GM21528 (cell line): ENCODE results near the gene RBM19.

Experiments
- ATAC-seq: cut with Tn5 transposase; IDR thresholded peaks from one replicate; pipeline ENCODE4 v1.9.1; 2021; ENCODE audit warnings: mild to moderate bottlenecking, moderate library complexity; ENCODE audit not compliant: unreplicated experiment, low FRiP score

Gene RBM19

GRCh38 chr12:113840401-113841042 lies 125.6 kb downstream of the RBM19 start:
- ATAC-seq, result no peak

GRCh38 chr12:113838896-113839295 lies 127.2 kb downstream of the RBM19 start:
- no peak for ATAC-seq

- no peak for ATAC-seq
Observed at GRCh38 chr12:113837528-113838296, 128.4 kb downstream of the RBM19 start.

- ATAC-seq, result no peak
Observed at GRCh38 chr12:113837084-113837483, 129.0 kb downstream of the RBM19 start.

- no peak for ATAC-seq
Observed at GRCh38 chr12:113835896-113836295, 130.2 kb downstream of the RBM19 start.

- ATAC-seq, result no peak
Observed at GRCh38 chr12:113835433-113835832, 130.7 kb downstream of the RBM19 start.

- no peak for ATAC-seq
Observed at GRCh38 chr12:113833422-113833821, 132.7 kb downstream of the RBM19 start.

- ATAC-seq, result no peak
Observed at GRCh38 chr12:113831476-113831875, 134.6 kb downstream of the RBM19 start.

- no peak for ATAC-seq
Observed at GRCh38 chr12:113831016-113831415, 135.1 kb downstream of the RBM19 start.

- ATAC-seq, result no peak
Observed at GRCh38 chr12:113829212-113829611, 136.9 kb downstream of the RBM19 start.

GRCh38 chr12:113827539-113828114 lies 138.5 kb downstream of the RBM19 start:
- no peak for ATAC-seq

GRCh38 chr12:113826805-113827538 lies 139.2 kb downstream of the RBM19 start:
- ATAC-seq, result no peak

- ATAC-seq, result no peak
Observed at GRCh38 chr12:113825705-113826104, 140.4 kb downstream of the RBM19 start.

- ATAC-seq, result no peak
Observed at GRCh38 chr12:113823816-113824215, 142.3 kb downstream of the RBM19 start.

- no peak for ATAC-seq
Observed at GRCh38 chr12:113823016-113823415, 143.1 kb downstream of the RBM19 start.

- ATAC-seq, result no peak
Observed at GRCh38 chr12:113820842-113821241, 145.3 kb downstream of the RBM19 start.

GRCh38 chr12:113820309-113820708 lies 145.8 kb downstream of the RBM19 start:
- no peak for ATAC-seq

- ATAC-seq, result no peak
Observed at GRCh38 chr12:113819495-113819894, 146.6 kb downstream of the RBM19 start.

- no peak for ATAC-seq
Observed at GRCh38 chr12:113818833-113819232, 147.3 kb downstream of the RBM19 start.

GRCh38 chr12:113818283-113818682 lies 147.8 kb downstream of the RBM19 start:
- ATAC-seq, result no peak

- no peak for ATAC-seq
Observed at GRCh38 chr12:113816866-113817265, 149.3 kb downstream of the RBM19 start.
